ENCODE measurements around the gene ORC1.
"Not testable (repeated sequence)": the region's sequence is repeated elsewhere in the genome, so short reads cannot be mapped to it uniquely, and the experiment has no call there.

ORC1 gene

GRCh38 chr1:52399629-52400028 lies 4.6 kb downstream of the ORC1 start:
- H3K27me3 ChIP-seq (ENCODE audit: insufficient read depth, low read depth, severe bottlenecking), result no peaks in the 10 kb centered on the region
- H3K9me3 ChIP-seq (ENCODE audit: severe bottlenecking), result no peaks in the 10 kb centered on the region
- no peak overlapping the region for H3K4me3 ChIP-seq (ENCODE audit: low read depth, low read length)
- TF ChIP-seq CTCF (IDR thresholded peaks at IDR 0.05; ENCODE audit: low read depth, low read length), result no peak
- DNase-seq, result no peak
- H3K36me3 ChIP-seq, result peaks cover 59% of the 10 kb centered on the region
- no peak overlapping the region for H3K27ac ChIP-seq

- H3K27me3 ChIP-seq (ENCODE audit: insufficient read depth, low read depth, severe bottlenecking), result no peaks in the 10 kb centered on the region
- H3K27ac ChIP-seq, result no peak overlapping the region
- DNase-seq, result no peak
- no peaks in the 10 kb centered on the region for H3K9me3 ChIP-seq (ENCODE audit: severe bottlenecking)
- H3K36me3 ChIP-seq, result peaks cover 76% of the 10 kb centered on the region
- H3K4me3 ChIP-seq (ENCODE audit: low read depth, low read length), result no peak overlapping the region
- no peak for TF ChIP-seq CTCF (IDR thresholded peaks at IDR 0.05; ENCODE audit: low read depth, low read length)
Observed at GRCh38 chr1:52393174-52393573, 11.0 kb downstream of the ORC1 start.

GRCh38 chr1:52386458-52386857 lies 17.8 kb downstream of the ORC1 start:
- no peak for TF ChIP-seq CTCF (IDR thresholded peaks at IDR 0.05; ENCODE audit: low read depth, low read length)
- Histone ChIP-seq H3K4me3 (ENCODE audit: low read depth, low read length) (no peak overlapping the region), H3K27me3 (ENCODE audit: insufficient read depth, low read depth, severe bottlenecking) (no peaks in the 10 kb centered on the region), H3K27ac (no peak overlapping the region), H3K36me3 (peaks cover 73% of the 10 kb centered on the region), H3K9me3 (ENCODE audit: severe bottlenecking) (no peaks in the 10 kb centered on the region)
- no peak for DNase-seq

GRCh38 chr1:52385376-52385775 lies 18.8 kb downstream of the ORC1 start:
- H3K27me3 ChIP-seq (ENCODE audit: insufficient read depth, low read depth, severe bottlenecking), result no peaks in the 10 kb centered on the region
- TF ChIP-seq CTCF (IDR thresholded peaks at IDR 0.05; ENCODE audit: low read depth, low read length), result no peak
- H3K9me3 ChIP-seq (ENCODE audit: severe bottlenecking), result no peaks in the 10 kb centered on the region
- DNase-seq, result no peak
- no peak overlapping the region for H3K27ac ChIP-seq
- H3K36me3 ChIP-seq, result peaks cover 79% of the 10 kb centered on the region
- H3K4me3 ChIP-seq (ENCODE audit: low read depth, low read length), result no peak overlapping the region

GRCh38 chr1:52369851-52370250 lies 34.4 kb downstream of the ORC1 start:
- Histone ChIP-seq H3K36me3 (peaks cover 39% of the 10 kb centered on the region), H3K27ac (peak overlapping the region; percentile 35)
- not testable (repeated sequence) for H3K4me3 ChIP-seq (ENCODE audit: low read depth, low read length); H3K27me3 ChIP-seq (ENCODE audit: insufficient read depth, low read depth, severe bottlenecking); H3K9me3 ChIP-seq (ENCODE audit: severe bottlenecking)
- peak; percentile 29 for DNase-seq

- Histone ChIP-seq H3K27me3 (ENCODE audit: insufficient read depth, low read depth, severe bottlenecking) (no peaks in the 10 kb centered on the region), H3K9me3 (ENCODE audit: severe bottlenecking) (no peaks in the 10 kb centered on the region), H3K27ac (no peak overlapping the region), H3K36me3 (peaks cover 34% of the 10 kb centered on the region), H3K4me3 (ENCODE audit: low read depth, low read length) (no peak overlapping the region)
- no peak for DNase-seq
- TF ChIP-seq CTCF (IDR thresholded peaks at IDR 0.05; ENCODE audit: low read depth, low read length), result no peak
Observed at GRCh38 chr1:52368383-52369172, 35.6 kb downstream of the ORC1 start.

Data from WERI-Rb-1 (cell line).